ENCODE measurements around the gene C19orf44. TPM values are rescaled to one million over a fixed set of nuclear protein-coding genes. Genes with fewer than 3 reads are reported as not detected.
"Not testable (repeated sequence)": the region's sequence is repeated elsewhere in the genome, so short reads cannot be mapped to it uniquely, and the experiment has no call there.

The C19orf44 gene
- total RNA-seq, 1 donor from 2014 or later, result 4.6 TPM

DNA sequence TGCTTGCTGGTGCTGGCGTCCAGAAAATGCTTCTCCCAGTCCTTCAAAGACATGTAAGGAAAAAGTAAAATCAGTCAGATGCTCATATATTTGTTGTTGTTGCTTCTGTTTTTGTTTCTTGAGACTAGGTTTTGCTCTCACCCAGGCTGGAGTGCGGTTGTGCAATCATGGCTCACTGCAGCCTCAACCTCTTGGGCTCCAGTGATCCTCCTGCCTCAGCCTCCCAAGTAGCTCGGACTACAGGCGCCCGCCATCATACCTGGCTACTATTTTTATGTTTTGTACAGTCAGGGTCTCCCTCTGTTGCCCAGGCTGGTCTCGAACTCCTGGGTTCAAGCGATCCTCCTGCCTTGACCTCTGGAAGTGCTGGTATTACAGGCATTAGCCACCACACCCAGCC, 13.4 kb upstream of the C19orf44 start:
- no peak overlapping the region for H3K4me3 ChIP-seq (ENCODE audit: low read depth, low read length)
- TF ChIP-seq, protein P1, sequence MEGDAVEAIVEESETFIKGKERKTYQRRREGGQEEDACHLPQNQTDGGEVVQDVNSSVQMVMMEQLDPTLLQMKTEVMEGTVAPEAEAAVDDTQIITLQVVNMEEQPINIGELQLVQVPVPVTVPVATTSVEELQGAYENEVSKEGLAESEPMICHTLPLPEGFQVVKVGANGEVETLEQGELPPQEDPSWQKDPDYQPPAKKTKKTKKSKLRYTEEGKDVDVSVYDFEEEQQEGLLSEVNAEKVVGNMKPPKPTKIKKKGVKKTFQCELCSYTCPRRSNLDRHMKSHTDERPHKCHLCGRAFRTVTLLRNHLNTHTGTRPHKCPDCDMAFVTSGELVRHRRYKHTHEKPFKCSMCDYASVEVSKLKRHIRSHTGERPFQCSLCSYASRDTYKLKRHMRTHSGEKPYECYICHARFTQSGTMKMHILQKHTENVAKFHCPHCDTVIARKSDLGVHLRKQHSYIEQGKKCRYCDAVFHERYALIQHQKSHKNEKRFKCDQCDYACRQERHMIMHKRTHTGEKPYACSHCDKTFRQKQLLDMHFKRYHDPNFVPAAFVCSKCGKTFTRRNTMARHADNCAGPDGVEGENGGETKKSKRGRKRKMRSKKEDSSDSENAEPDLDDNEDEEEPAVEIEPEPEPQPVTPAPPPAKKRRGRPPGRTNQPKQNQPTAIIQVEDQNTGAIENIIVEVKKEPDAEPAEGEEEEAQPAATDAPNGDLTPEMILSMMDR (conservative IDR thresholded peaks at IDR 0.05; ENCODE audit: low read depth, low read length), result no peak
- no peak for DNase-seq (ENCODE audit: low read depth)

DNA sequence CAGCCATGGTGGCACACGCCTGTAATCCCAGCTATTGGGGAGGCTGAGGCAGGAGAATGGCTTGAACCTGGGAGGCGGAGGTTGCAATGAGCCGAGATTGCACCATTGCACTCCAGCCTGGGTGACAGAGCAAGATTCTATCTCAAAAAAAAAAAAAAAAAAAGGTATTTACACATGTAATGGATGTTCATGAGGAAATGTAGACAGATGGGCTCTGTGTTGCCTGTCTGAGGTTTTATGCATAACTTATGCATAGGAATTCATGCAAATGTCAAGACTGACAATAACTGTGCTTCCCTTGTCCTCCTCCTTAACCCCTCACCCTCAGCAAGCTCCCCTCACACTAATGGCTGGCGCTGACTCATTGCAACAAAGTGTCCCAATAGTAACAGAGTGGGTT, 9.7 kb upstream of the C19orf44 start:
- not testable (repeated sequence) for DNase-seq (ENCODE audit: low read depth); H3K4me3 ChIP-seq (ENCODE audit: low read depth, low read length)

DNA sequence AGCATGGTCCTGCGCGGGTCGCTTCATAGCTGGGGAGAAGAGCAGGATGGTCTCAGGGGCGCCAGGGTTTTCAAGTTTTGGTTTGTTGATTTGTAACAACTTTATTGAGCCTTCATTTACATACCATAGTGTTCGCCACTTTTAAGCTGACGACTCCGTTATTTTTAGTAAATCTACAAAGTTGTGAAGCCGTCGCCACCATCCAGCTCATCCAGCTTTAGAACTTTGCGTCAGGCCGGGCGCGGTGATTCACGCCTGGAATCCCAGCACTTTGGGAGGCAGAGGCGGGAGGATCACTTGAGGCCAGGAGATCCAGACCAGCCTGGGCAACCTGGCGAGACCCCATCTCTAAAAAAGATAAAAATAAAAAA, 404 bp downstream of the C19orf44 start:
- peak overlapping the region; percentile 96 for H3K4me3 ChIP-seq (ENCODE audit: low read depth, low read length)
- DNase-seq (ENCODE audit: low read depth), result no peak

DNA sequence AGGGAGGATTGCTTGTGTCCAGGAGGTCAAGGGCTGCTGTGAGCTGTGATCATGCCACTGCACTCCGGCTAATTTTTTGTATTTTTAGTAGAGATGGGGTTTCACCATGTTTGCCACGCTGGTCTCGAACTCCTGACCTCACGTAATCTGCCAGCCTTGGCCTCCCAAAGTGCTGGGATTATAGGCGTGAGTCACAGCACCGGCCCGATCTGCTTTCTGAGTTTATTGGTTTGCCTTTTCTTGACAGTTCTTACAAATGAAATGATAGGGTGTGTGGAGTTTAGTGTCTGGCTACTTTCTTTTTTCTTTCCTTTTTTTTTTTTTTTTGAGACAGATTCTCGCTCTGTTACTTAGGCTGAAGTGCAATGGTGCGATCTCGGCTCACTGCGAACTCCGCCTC, 848 bp downstream of the C19orf44 start:
- no peak for DNase-seq (ENCODE audit: low read depth)
- H3K4me3 ChIP-seq (ENCODE audit: low read depth, low read length), result peak overlapping the region; percentile 96
- TF ChIP-seq, protein P1 (conservative IDR thresholded peaks at IDR 0.05; ENCODE audit: low read depth, low read length), result no peak

More for the DNA sequence above, 404 bp downstream of the C19orf44 start:
- TF ChIP-seq, protein P1 (conservative IDR thresholded peaks at IDR 0.05; ENCODE audit: low read depth, low read length), result no peak

DNA sequence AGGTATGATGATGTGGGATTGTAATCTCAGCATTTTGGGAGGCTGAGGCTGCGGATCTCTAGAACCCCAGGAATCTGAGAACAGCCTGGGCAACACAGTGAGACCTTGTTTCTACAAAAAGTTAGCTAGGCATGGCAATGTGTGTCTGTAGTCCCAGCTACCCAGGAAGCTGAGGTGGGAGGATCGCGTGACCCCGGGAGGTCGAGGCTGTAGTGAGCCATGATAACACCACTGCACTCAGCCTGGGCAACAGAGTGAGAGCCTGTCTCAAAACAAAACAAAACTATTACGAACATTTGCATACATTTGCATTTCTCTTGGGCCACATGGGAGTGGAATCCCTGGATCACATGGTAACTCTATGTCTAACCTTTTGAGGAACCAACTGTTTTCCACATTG, 1.6 kb downstream of the C19orf44 start:
- TF ChIP-seq, protein P1 (conservative IDR thresholded peaks at IDR 0.05; ENCODE audit: low read depth, low read length), result no peak
- no peak for DNase-seq (ENCODE audit: low read depth)
- H3K4me3 ChIP-seq (ENCODE audit: low read depth, low read length), result no peak overlapping the region

DNA sequence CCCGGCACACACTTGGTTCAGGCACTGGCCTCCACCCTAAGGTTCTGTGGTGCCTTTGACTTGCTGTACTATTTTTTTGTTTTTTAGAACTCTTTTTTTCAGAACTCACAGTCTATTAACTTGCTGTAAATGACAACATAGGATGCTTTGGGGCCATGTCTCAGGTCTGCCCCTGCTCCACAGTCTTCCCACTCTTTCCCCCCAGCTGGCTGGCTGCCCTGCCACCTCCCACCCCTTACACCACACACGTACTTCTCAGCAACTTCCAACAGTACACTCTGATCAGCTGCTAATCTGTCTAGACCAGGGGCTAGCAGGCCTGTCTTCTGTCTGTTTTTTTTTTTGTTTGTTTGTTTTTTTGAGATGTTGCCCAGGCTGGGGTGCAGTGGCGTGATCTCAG, 8.1 kb downstream of the C19orf44 start:
- TF ChIP-seq, protein P1 (conservative IDR thresholded peaks at IDR 0.05; ENCODE audit: low read depth, low read length), result no peak
- H3K4me3 ChIP-seq (ENCODE audit: low read depth, low read length), result no peak overlapping the region
- DNase-seq (ENCODE audit: low read depth), result no peak

DNA sequence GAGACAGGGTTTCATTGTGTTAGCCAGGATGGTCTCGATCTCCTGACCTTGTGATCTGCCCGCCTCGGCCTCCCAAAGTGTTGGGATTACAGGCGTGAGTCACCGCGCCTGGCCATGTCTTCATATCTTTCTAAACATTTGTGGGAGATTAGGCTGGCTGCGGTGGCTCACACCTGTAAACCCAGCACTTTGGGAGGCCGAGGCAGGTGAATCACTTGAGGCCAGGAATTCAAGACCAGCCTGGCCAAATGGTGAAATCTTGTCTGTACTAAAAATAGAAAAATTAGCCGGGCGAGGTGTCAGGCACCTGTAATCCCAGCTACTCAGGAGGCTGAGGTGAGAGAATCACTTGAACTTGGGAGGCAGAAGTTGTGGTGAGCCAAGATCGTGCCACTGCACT, 10.0 kb downstream of the C19orf44 start:
- DNase-seq (ENCODE audit: low read depth), result not testable (repeated sequence)

DNA sequence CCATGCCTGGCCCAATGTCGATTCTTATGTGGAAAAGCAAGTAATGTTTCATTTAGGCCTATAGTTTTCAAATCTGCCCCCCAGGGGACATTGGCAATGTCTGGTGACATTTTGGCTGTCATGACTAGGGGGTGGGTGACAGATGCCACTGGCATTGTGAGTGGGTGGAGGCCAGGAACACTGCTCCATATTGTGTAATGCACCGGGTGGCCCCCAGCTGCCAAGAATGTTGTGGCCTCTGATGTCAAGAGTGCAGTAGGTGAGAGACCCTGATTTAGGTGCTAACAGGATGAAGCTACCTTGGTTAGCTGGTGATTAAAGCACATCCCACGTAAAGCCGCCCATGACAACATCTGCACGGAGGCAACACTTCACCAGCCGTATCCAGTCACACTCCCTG, 10.8 kb downstream of the C19orf44 start:
- H3K4me3 ChIP-seq (ENCODE audit: low read depth, low read length), result no peak overlapping the region
- TF ChIP-seq, protein P1 (conservative IDR thresholded peaks at IDR 0.05; ENCODE audit: low read depth, low read length), result no peak
- no peak for DNase-seq (ENCODE audit: low read depth)

More for the DNA sequence above, 10.0 kb downstream of the C19orf44 start:
- H3K4me3 ChIP-seq (ENCODE audit: low read depth, low read length), result not testable (repeated sequence)
